HEK293 (cell line): ENCODE measurements around the gene COG8.

Experiments used
- CTCF ChIA-PET: fragments of 350-600 bp; formaldehyde crosslinking; extraction: SDS; loops from one replicate; lab custom pipeline; 2021; ENCODE audit warnings: antibody characterized with exemption; lab: Yijun Ruan, JAX
- POLR2A ChIA-PET: fragments of 300-600 bp; formaldehyde crosslinking; extraction: SDS; loops from one replicate; lab custom pipeline; 2020; ENCODE audit warnings: antibody characterized with exemption, inconsistent platforms; lab: Yijun Ruan, JAX
- H3K27ac ChIP-seq: fragments of 200-500 bp; sonication (Bioruptor generic); 2 replicates; pipeline ENCODE4 v1.5.1; 2014; ENCODE audit warnings: low read depth, low read length, control low read depth, inconsistent platforms; ENCODE audit errors: extremely low read depth
- H3K36me3 ChIP-seq, 2 experiments: fragments of 200-500 bp in 1 of 2; sonication (Bioruptor generic) in 1 of 2; 1 replicate in 1 of 2; 2 replicates in 1 of 2; pipeline ENCODE4 v1.5.1; 2014 to 2017; ENCODE audit warnings: inconsistent platforms in 2 of 2, low read length in 2 of 2; ENCODE audit not compliant: control insufficient read depth in 2 of 2, insufficient read depth in 1 of 2
- H3K4me1 ChIP-seq: fragments of 200-500 bp; sonication (Bioruptor generic); 2 replicates; pipeline ENCODE4 v1.5.1; 2014; ENCODE audit warnings: mild to moderate bottlenecking, low read length, inconsistent platforms; ENCODE audit not compliant: control insufficient read depth, insufficient read depth
- H3K4me3 ChIP-seq: 2 replicates; pipeline ENCODE4 v1.5.1; 2011; ENCODE audit warnings: low read depth, mild to moderate bottlenecking, control low read depth, low read length, moderate library complexity
- H3K9me3 ChIP-seq: fragments of 200-500 bp; sonication (Bioruptor generic); 2 replicates; pipeline ENCODE4 v1.5.1; 2014; ENCODE audit warnings: low read depth, low read length, inconsistent platforms; ENCODE audit not compliant: control insufficient read depth, insufficient read depth
- EGR2 ChIP-seq: fragments of 450-650 bp; formaldehyde crosslinking; IDR thresholded peaks from 2 replicates; pipeline ENCODE4 v1.5.1; 2016; ENCODE audit warnings: low read depth, missing biosample characterization, missing genetic modification characterization
- KLF9 ChIP-seq: fragments of 450-650 bp; formaldehyde crosslinking; IDR thresholded peaks from 2 replicates; pipeline ENCODE4 v1.5.1; 2016; ENCODE audit warnings: missing biosample characterization, missing genetic modification characterization, low read depth
- PRDM4 ChIP-seq: fragments of 450-650 bp; formaldehyde crosslinking; IDR thresholded peaks from 2 replicates; pipeline ENCODE4 v1.5.1; 2017; ENCODE audit warnings: missing biosample characterization, missing genetic modification characterization
- SCRT1 ChIP-seq: fragments of 450-650 bp; formaldehyde crosslinking; IDR thresholded peaks from 2 replicates; pipeline ENCODE4 v1.5.1; 2016; ENCODE audit warnings: missing biosample characterization, missing genetic modification characterization, borderline replicate concordance
- YY2 ChIP-seq: fragments of 450-650 bp; formaldehyde crosslinking; IDR thresholded peaks from 2 replicates; pipeline ENCODE4 v1.5.1; 2016; ENCODE audit warnings: missing biosample characterization, missing genetic modification characterization
- ZBTB11 ChIP-seq: fragments of 450-650 bp; formaldehyde crosslinking; conservative IDR thresholded peaks from 2 replicates; pipeline ENCODE4 v1.5.1; 2016; ENCODE audit warnings: low read depth, missing biosample characterization, missing genetic modification characterization
- ZEB2 ChIP-seq: fragments of 450-650 bp; formaldehyde crosslinking; IDR thresholded peaks from 2 replicates; pipeline ENCODE4 v1.5.1; 2016; ENCODE audit warnings: missing biosample characterization, missing genetic modification characterization
- ZFHX2 ChIP-seq: fragments of 450-650 bp; formaldehyde crosslinking; conservative IDR thresholded peaks from 2 replicates; pipeline ENCODE4 v1.5.1; 2016; ENCODE audit warnings: missing biosample characterization, missing genetic modification characterization
- ZFP41 ChIP-seq: fragments of 450-650 bp; formaldehyde crosslinking; IDR thresholded peaks from 2 replicates; pipeline ENCODE4 v1.5.1; 2016; ENCODE audit warnings: missing biosample characterization, missing genetic modification characterization, borderline replicate concordance
- ZFP69B ChIP-seq: fragments of 450-650 bp; formaldehyde crosslinking; IDR thresholded peaks from 2 replicates; pipeline ENCODE4 v1.5.1; 2016; ENCODE audit warnings: missing biosample characterization, missing genetic modification characterization
- ZNF148 ChIP-seq: fragments of 450-650 bp; formaldehyde crosslinking; IDR thresholded peaks from 2 replicates; pipeline ENCODE4 v1.5.0; 2017; ENCODE audit warnings: missing biosample characterization, missing genetic modification characterization, borderline replicate concordance
- ZNF155 ChIP-seq: fragments of 450-650 bp; formaldehyde crosslinking; IDR thresholded peaks from 2 replicates; pipeline ENCODE4 v1.5.1; 2016; ENCODE audit warnings: missing biosample characterization, missing genetic modification characterization
- ZNF174 ChIP-seq: fragments of 450-650 bp; formaldehyde crosslinking; IDR thresholded peaks from 2 replicates; pipeline ENCODE4 v1.5.0; 2017; ENCODE audit warnings: missing biosample characterization, mild to moderate bottlenecking, missing genetic modification characterization
- ZNF19 ChIP-seq: fragments of 450-650 bp; formaldehyde crosslinking; IDR thresholded peaks from 2 replicates; pipeline ENCODE4; 2016; ENCODE audit warnings: missing biosample characterization, missing genetic modification characterization, low read depth
- ZNF223 ChIP-seq: fragments of 450-650 bp; formaldehyde crosslinking; IDR thresholded peaks from 2 replicates; pipeline ENCODE4 v1.5.1; 2016; ENCODE audit warnings: missing biosample characterization, missing genetic modification characterization
- ZNF48 ChIP-seq: fragments of 450-650 bp; formaldehyde crosslinking; IDR thresholded peaks from 2 replicates; pipeline ENCODE4 v1.5.1; 2016; ENCODE audit warnings: missing biosample characterization, missing genetic modification characterization
- ZNF521 ChIP-seq: fragments of 450-650 bp; formaldehyde crosslinking; IDR thresholded peaks from 2 replicates; pipeline ENCODE4 v1.5.1; 2017; ENCODE audit warnings: missing biosample characterization, mild to moderate bottlenecking, missing genetic modification characterization
- ZNF600 ChIP-seq: fragments of 450-650 bp; formaldehyde crosslinking; IDR thresholded peaks from 2 replicates; pipeline ENCODE4 v1.5.1; 2016; ENCODE audit warnings: missing biosample characterization, missing genetic modification characterization
- ZNF670 ChIP-seq: fragments of 450-650 bp; formaldehyde crosslinking; IDR thresholded peaks from 2 replicates; pipeline ENCODE4 v1.5.1; 2016; ENCODE audit warnings: missing biosample characterization, missing genetic modification characterization, low read depth
- ZNF692 ChIP-seq: fragments of 450-650 bp; formaldehyde crosslinking; IDR thresholded peaks from 2 replicates; pipeline ENCODE4 v1.5.1; 2016; ENCODE audit warnings: missing biosample characterization, missing genetic modification characterization
- ZNF768 ChIP-seq: fragments of 450-650 bp; formaldehyde crosslinking; IDR thresholded peaks from 2 replicates; pipeline ENCODE4 v1.5.1; 2018; ENCODE audit warnings: missing biosample characterization, mild to moderate bottlenecking, missing genetic modification characterization
- ZNF843 ChIP-seq: fragments of 450-650 bp; formaldehyde crosslinking; IDR thresholded peaks from 2 replicates; pipeline ENCODE4 v1.5.1; 2016; ENCODE audit warnings: missing biosample characterization, missing genetic modification characterization
- ZSCAN30 ChIP-seq: fragments of 450-650 bp; IDR thresholded peaks from 2 replicates; pipeline ENCODE4 v1.5.1; 2018; ENCODE audit warnings: missing biosample characterization, mild to moderate bottlenecking, missing genetic modification characterization, moderate library complexity
- ZXDB ChIP-seq: fragments of 450-650 bp; formaldehyde crosslinking; IDR thresholded peaks from 2 replicates; pipeline ENCODE4 v1.5.1; 2016; ENCODE audit warnings: missing biosample characterization, missing genetic modification characterization

The COG8 gene

GRCh38 chr16:69330286-69331109 lies 8.9 kb downstream of the COG8 start, which contains the start of gene PDF (continued):
- no peak for TF ChIP-seq SCRT1 (tag by site-specific recombination)
- no peak for TF ChIP-seq ZNF19 (tag by site-specific recombination)
- 0 out of 2 replicates have a peak, but pooled peaks have one; percentile 47 for TF ChIP-seq ZNF843 (tag by site-specific recombination)
- 0 out of 2 replicates have a peak, but pooled peaks have one; percentile 7 for TF ChIP-seq ZNF768 (tag by site-specific recombination)
- TF ChIP-seq ZNF600 (tag by site-specific recombination), result peak; percentile 92
- no peak for TF ChIP-seq ZNF174 (tag by site-specific recombination)
- TF ChIP-seq ZNF155, result no peak
- TF ChIP-seq EGR2 (tag by site-specific recombination), result peak; percentile 35; the same call in 1 of the 2 replicates
- no peak for TF ChIP-seq ZNF48 (tag by site-specific recombination)
- no peak for TF ChIP-seq ZFP69B
- TF ChIP-seq ZFHX2, result no peak; the same call in none of the 2 replicates
- TF ChIP-seq ZEB2 (tag by site-specific recombination), result peak; percentile 57; the same call in 1 of the 2 replicates
- no peak for TF ChIP-seq ZNF670 (tag by site-specific recombination)
- no peak for TF ChIP-seq ZNF521
- TF ChIP-seq, all 188 proteins: peak for 47

- ChIA-PET CTCF (interaction anchor here (0.9 to 1.0 kb wide), 2 partner anchors 13 to 18 kb away, joined by 3 to 6 read pairs; no protein-coding TSS in a partner anchor), POLR2A (interaction anchor here (0.6 to 4.9 kb wide), 8 partner anchors 11 to 425 kb away, joined by 3 to 27 read pairs (median 4); partner anchors contain the start of genes COG8, NIP7 and NOB1)
- Histone ChIP-seq H3K4me3 (peak overlapping the region; percentile 80), H3K36me3 (peaks cover 15 to 77% of the 10 kb centered on the region in 2 experiments; a peak in 2 of 3 replicates), H3K9me3 (no peaks in the 10 kb centered on the region), H3K27ac (peak overlapping the region; percentile 78; the same call in 1 of the 2 replicates), H3K4me1 (peaks cover 4% of the 10 kb centered on the region; the same call in 1 of the 2 replicates)
- TF ChIP-seq ZSCAN30 (tag by site-specific recombination) (no peak), ZXDB (0 out of 2 replicates have a peak, but pooled peaks have one; percentile 21), ZBTB11 (tag by site-specific recombination) (peak; percentile 30; the same call in 1 of the 2 replicates), ZFP41 (tag by site-specific recombination) (no peak), ZNF148 (tag by site-specific recombination) (no peak), YY2 (no peak), PRDM4 (no peak), ZNF692 (no peak), ZFHX2 (no peak), ZNF223 (tag by site-specific recombination) (no peak), KLF9 (tag by site-specific recombination) (0 out of 2 replicates have a peak, but pooled peaks have one; percentile 7)
Observed at GRCh38 chr16:69329369-69330285, 9.7 kb downstream of the COG8 start.
